K562 (cell line): ENCODE data around the gene WDR27. TPM values are rescaled to one million over a fixed set of nuclear protein-coding genes. Genes with fewer than 3 reads are reported as not detected.

Experiments used
- GTF2A2 ChIP-seq: IDR thresholded peaks from 2 replicates; pipeline ENCODE4 v1.6.1; 2016; ENCODE audit warnings: mild to moderate bottlenecking, missing genetic modification characterization, missing compliant biosample characterization
- HDAC6 ChIP-seq: IDR thresholded peaks from 2 replicates; pipeline ENCODE4 v1.6.1; 2012; ENCODE audit warnings: low read depth, mild to moderate bottlenecking, control low read depth, inconsistent platforms, low read length, moderate library complexity
- LARP7 ChIP-seq: fragments of 450-650 bp; IDR thresholded peaks from 2 replicates; pipeline ENCODE4 v1.6.1; 2016
- RBM15 ChIP-seq: fragments of 200-400 bp; formaldehyde crosslinking; IDR thresholded peaks from 2 replicates; pipeline ENCODE4 v1.6.1; 2018; ENCODE audit warnings: mild to moderate bottlenecking, low read length, moderate library complexity; ENCODE audit not compliant: insufficient read depth
- ZC3H8 ChIP-seq: fragments of 450-650 bp; IDR thresholded peaks from 2 replicates; pipeline ENCODE4 v1.6.1; 2017
- ZNF324 ChIP-seq: fragments of 250-450 bp; sonication (Bioruptor Pico); IDR thresholded peaks from 2 replicates; pipeline ENCODE4 v1.4.0; 2020; ENCODE audit warnings: mild to moderate bottlenecking
- ZNF696 ChIP-seq: fragments of 250-450 bp; sonication (Bioruptor Pico); conservative IDR thresholded peaks from 2 replicates; pipeline ENCODE4 v1.4.0; 2020; ENCODE audit warnings: mild to moderate bottlenecking, moderate library complexity
- polyA plus RNA-seq, 8 experiments: library from polyadenylated mRNA; depleted of rRNA in 4 of 8; stranded (reverse) in 5 of 8; unstranded in 3 of 8; fragments of >200 nt; fragmentation: Nextera tagmentation in 2 of 8; fragmentation: Illumina TruSeq in 1 of 8; extraction: Ambion mirVana in 2 of 8; extraction: Trizol in 1 of 8; gene quantifications; 2 replicates each; pipeline versions ENCODE4 v1.2.1 to v1.2.3, GENCODE V29; 2011 to 2014; ENCODE audit warnings: inconsistent platforms in 1 of 8, missing spikeins in 1 of 8
- total RNA-seq, 7 experiments: library from RNA; depleted of rRNA in 6 of 7; stranded (reverse); fragments of >200 nt in 6 of 7; fragmentation: Illumina TruSeq in 2 of 7; extraction: Trizol in 2 of 7; gene quantifications; 2 replicates each; pipeline versions ENCODE4 v1.2.1 to v1.2.3, GENCODE V29; 2011 to 2021; ENCODE audit warnings: low replicate concordance in 1 of 7
- TF ChIP-seq, protein P1 (sequence below), 2 experiments: IDR thresholded peaks; 2 replicates each; pipeline ENCODE4 v1.6.1; 2012; ENCODE audit warnings: improper control_type of control experiment in 2 of 2, low read depth in 2 of 2, low read length in 2 of 2, borderline replicate concordance in 1 of 2
- TF ChIP-seq, protein P2 (sequence below), 3 experiments: IDR thresholded peaks in 2 of 3; conservative IDR thresholded peaks in 1 of 3; 2 replicates each; pipeline ENCODE4 v1.5.1; 2011 to 2012; ENCODE audit warnings: low read length in 3 of 3, mild to moderate bottlenecking in 3 of 3, control low read depth in 2 of 3, improper control_type of control experiment in 1 of 3, inconsistent platforms in 1 of 3, low read depth in 1 of 3, mixed read lengths in 1 of 3, moderate library complexity in 1 of 3; ENCODE audit not compliant: insufficient read depth in 2 of 3
- TF ChIP-seq, protein P3 (sequence below): fragments of 250-450 bp; sonication (Bioruptor Pico); IDR thresholded peaks from 2 replicates; pipeline ENCODE4 v1.4.0; 2020; ENCODE audit warnings: mild to moderate bottlenecking, moderate library complexity
- TF ChIP-seq, protein P4 (sequence below): fragments of 450-650 bp; conservative IDR thresholded peaks from 2 replicates; pipeline ENCODE4 v1.6.1; 2016; ENCODE audit warnings: missing genetic modification characterization, low read depth, mild to moderate bottlenecking, missing compliant biosample characterization, moderate library complexity
- TF ChIP-seq, protein P5 (sequence below), 2 experiments: fragments of 450-650 bp in 1 of 2; sonication (generic) in 1 of 2; formaldehyde crosslinking in 1 of 2; IDR thresholded peaks in 1 of 2; conservative IDR thresholded peaks in 1 of 2; 2 replicates each; pipeline versions ENCODE4 v1.6.1 to v1.8.1; 2016 to 2023; ENCODE audit warnings: mild to moderate bottlenecking in 2 of 2, moderate library complexity in 2 of 2, inconsistent platforms in 1 of 2, missing genetic modification reagents in 1 of 2
- TF ChIP-seq, protein P6 (sequence below): fragments of 250-450 bp; sonication (Bioruptor Pico); IDR thresholded peaks from 2 replicates; pipeline ENCODE4 v1.8.0; 2021; ENCODE audit warnings: borderline replicate concordance, mild to moderate bottlenecking, moderate library complexity; ENCODE audit not compliant: poor library complexity, severe bottlenecking
- TF ChIP-seq, protein P7 (sequence below), 2 experiments: fragments of 450-650 bp; conservative IDR thresholded peaks; 2 replicates each; pipeline ENCODE4 v1.6.1; 2017; ENCODE audit warnings: mild to moderate bottlenecking in 2 of 2, moderate library complexity in 2 of 2

The WDR27 gene
- total and polyA plus RNA-seq, 9 of the 15 experiments (the other 6 are each of a cell fraction or from before 2014, with no cell fraction given): 4.3 to 77.2 (median 22.7) TPM

DNA sequence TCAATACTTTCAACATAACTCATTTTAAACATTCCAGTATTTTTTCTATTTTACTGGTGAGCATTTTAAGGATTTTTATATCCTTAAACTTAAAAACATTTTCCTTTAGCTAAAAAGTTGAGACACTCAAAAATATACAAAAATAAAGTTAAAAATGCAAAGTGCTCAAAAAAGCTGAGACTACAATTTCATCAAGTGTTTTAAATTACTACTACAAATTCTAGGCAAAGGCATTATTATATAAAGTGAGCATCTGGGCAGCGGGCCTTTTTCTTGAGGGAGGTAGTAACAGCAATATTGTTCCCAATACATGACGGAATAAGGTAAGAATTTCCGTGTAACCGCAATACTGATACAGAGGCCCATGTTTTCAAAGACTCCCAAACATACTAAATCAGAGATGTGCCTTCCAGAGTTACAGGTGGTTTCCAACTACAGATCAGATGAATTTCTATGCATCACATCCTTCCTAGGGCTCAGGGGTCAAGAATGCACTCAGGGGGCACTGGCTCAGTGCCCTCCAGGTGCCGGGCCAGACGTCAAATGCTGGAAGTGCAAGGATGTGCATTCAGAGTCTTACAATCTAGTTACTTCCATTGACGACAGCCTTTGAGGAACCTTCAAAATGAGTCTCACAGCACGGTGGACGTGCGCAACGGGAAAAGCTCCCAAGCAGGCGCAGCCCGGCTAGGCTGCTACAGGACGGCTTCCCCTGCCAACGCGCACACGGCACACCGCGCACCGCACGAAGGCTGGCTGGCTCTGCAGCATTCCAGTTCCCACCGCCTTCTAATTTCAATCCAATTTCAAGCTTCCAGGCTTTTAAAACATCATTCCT is 20.8 kb upstream of the WDR27 start (continued):
- TF ChIP-seq, protein P1, sequence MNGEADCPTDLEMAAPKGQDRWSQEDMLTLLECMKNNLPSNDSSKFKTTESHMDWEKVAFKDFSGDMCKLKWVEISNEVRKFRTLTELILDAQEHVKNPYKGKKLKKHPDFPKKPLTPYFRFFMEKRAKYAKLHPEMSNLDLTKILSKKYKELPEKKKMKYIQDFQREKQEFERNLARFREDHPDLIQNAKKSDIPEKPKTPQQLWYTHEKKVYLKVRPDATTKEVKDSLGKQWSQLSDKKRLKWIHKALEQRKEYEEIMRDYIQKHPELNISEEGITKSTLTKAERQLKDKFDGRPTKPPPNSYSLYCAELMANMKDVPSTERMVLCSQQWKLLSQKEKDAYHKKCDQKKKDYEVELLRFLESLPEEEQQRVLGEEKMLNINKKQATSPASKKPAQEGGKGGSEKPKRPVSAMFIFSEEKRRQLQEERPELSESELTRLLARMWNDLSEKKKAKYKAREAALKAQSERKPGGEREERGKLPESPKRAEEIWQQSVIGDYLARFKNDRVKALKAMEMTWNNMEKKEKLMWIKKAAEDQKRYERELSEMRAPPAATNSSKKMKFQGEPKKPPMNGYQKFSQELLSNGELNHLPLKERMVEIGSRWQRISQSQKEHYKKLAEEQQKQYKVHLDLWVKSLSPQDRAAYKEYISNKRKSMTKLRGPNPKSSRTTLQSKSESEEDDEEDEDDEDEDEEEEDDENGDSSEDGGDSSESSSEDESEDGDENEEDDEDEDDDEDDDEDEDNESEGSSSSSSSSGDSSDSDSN (IDR thresholded peaks at IDR 0.05; ENCODE audit: borderline replicate concordance in 1 of 2, low read depth in 2 of 2, low read length in 2 of 2): peak in 1 of 2 experiments; percentile 78; a peak in 2 of 4 replicates
- TF ChIP-seq ZNF696 (CRISPR knock-in tag) (no peak), ZC3H8 (no peak), RBM15 (no peak), HDAC6 (0 out of 2 replicates have a peak, but pooled peaks have one; percentile 66), LARP7 (no peak), GTF2A2 (tag) (no peak), ZNF324 (CRISPR knock-in tag) (no peak)
- TF ChIP-seq, protein P2, sequence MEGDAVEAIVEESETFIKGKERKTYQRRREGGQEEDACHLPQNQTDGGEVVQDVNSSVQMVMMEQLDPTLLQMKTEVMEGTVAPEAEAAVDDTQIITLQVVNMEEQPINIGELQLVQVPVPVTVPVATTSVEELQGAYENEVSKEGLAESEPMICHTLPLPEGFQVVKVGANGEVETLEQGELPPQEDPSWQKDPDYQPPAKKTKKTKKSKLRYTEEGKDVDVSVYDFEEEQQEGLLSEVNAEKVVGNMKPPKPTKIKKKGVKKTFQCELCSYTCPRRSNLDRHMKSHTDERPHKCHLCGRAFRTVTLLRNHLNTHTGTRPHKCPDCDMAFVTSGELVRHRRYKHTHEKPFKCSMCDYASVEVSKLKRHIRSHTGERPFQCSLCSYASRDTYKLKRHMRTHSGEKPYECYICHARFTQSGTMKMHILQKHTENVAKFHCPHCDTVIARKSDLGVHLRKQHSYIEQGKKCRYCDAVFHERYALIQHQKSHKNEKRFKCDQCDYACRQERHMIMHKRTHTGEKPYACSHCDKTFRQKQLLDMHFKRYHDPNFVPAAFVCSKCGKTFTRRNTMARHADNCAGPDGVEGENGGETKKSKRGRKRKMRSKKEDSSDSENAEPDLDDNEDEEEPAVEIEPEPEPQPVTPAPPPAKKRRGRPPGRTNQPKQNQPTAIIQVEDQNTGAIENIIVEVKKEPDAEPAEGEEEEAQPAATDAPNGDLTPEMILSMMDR (IDR thresholded peaks at IDR 0.05 in 2 of 3, conservative IDR thresholded peaks at IDR 0.05 in 1 of 3; ENCODE audit: insufficient read depth in 2 of 3, low read depth in 1 of 3, low read length in 3 of 3): no peak
- TF ChIP-seq, protein P3, sequence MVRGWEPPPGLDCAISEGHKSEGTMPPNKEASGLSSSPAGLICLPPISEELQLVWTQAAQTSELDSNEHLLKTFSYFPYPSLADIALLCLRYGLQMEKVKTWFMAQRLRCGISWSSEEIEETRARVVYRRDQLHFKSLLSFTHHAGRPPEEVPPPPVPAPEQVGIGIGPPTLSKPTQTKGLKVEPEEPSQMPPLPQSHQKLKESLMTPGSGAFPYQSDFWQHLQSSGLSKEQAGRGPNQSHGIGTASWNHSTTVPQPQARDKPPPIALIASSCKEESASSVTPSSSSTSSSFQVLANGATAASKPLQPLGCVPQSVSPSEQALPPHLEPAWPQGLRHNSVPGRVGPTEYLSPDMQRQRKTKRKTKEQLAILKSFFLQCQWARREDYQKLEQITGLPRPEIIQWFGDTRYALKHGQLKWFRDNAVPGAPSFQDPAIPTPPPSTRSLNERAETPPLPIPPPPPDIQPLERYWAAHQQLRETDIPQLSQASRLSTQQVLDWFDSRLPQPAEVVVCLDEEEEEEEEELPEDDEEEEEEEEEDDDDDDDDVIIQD (CRISPR knock-in tag): no peak
- TF ChIP-seq, protein P4, sequence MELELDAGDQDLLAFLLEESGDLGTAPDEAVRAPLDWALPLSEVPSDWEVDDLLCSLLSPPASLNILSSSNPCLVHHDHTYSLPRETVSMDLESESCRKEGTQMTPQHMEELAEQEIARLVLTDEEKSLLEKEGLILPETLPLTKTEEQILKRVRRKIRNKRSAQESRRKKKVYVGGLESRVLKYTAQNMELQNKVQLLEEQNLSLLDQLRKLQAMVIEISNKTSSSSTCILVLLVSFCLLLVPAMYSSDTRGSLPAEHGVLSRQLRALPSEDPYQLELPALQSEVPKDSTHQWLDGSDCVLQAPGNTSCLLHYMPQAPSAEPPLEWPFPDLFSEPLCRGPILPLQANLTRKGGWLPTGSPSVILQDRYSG (tag): no peak
- TF ChIP-seq, protein P5, sequence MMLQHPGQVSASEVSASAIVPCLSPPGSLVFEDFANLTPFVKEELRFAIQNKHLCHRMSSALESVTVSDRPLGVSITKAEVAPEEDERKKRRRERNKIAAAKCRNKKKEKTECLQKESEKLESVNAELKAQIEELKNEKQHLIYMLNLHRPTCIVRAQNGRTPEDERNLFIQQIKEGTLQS (IDR thresholded peaks at IDR 0.05): peak; percentile 77
- TF ChIP-seq, protein P5 (CRISPR knock-in tag; conservative IDR thresholded peaks at IDR 0.05): 0 out of 2 replicates have a peak, but pooled peaks have one; percentile 32
- TF ChIP-seq, protein P6, sequence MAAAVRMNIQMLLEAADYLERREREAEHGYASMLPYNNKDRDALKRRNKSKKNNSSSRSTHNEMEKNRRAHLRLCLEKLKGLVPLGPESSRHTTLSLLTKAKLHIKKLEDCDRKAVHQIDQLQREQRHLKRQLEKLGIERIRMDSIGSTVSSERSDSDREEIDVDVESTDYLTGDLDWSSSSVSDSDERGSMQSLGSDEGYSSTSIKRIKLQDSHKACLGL: no peak
- TF ChIP-seq, protein P7, sequence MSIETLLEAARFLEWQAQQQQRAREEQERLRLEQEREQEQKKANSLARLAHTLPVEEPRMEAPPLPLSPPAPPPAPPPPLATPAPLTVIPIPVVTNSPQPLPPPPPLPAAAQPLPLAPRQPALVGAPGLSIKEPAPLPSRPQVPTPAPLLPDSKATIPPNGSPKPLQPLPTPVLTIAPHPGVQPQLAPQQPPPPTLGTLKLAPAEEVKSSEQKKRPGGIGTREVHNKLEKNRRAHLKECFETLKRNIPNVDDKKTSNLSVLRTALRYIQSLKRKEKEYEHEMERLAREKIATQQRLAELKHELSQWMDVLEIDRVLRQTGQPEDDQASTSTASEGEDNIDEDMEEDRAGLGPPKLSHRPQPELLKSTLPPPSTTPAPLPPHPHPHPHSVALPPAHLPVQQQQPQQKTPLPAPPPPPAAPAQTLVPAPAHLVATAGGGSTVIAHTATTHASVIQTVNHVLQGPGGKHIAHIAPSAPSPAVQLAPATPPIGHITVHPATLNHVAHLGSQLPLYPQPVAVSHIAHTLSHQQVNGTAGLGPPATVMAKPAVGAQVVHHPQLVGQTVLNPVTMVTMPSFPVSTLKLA (conservative IDR thresholded peaks at IDR 0.05): peak in 1 of 2 experiments; percentile 22; a peak in 1 of 4 replicates
